Mesothelial cell of epicardium (in vitro differentiated cells): Measurements from ENCODE around the gene NR2F1. TPM values are rescaled to one million over a fixed set of nuclear protein-coding genes. Genes with fewer than 3 reads are reported as not detected.

ENCODE experiments used
- DNase-seq, 2 experiments: peaks; one replicate each; pipeline ENCODE4 v3.0.0; 2021; ENCODE audit warnings: low spot score in 2 of 2; ENCODE audit not compliant: unreplicated experiment in 2 of 2
- H3K27ac Mint-ChIP-seq: 2 replicates; pipeline ENCODE4 v1.8.0; 2021; ENCODE audit warnings: mixed read lengths
- H3K27me3 Mint-ChIP-seq: 2 replicates; pipeline ENCODE4 v1.8.0; 2021; ENCODE audit warnings: low read depth, mixed read lengths
- H3K36me3 Mint-ChIP-seq: 2 replicates; pipeline ENCODE4 v1.8.0; 2021; ENCODE audit warnings: mixed read lengths
- H3K4me1 Mint-ChIP-seq: 2 replicates; pipeline ENCODE4 v1.8.0; 2021; ENCODE audit warnings: mixed read lengths
- H3K4me3 Mint-ChIP-seq: 2 replicates; pipeline ENCODE4 v1.8.0; 2021; ENCODE audit warnings: mild to moderate bottlenecking, moderate library complexity, mixed read lengths
- H3K9me3 Mint-ChIP-seq: 2 replicates; pipeline ENCODE4 v1.8.0; 2021; ENCODE audit warnings: mixed read lengths
- CTCF ChIP-seq: fragments of 200-600 bp; sonication (generic); IDR thresholded peaks from one replicate; pipeline ENCODE4 v1.5.0; 2021; ENCODE audit warnings: antibody characterized with exemption; ENCODE audit not compliant: unreplicated experiment
- total RNA-seq: library from RNA; stranded (reverse); gene quantifications from 3 replicates; pipeline ENCODE4 v1.2.1, GENCODE V29; 2021

NR2F1 gene
- total RNA-seq, 1 donor from 2014 or later = 20.3 TPM

DNA sequence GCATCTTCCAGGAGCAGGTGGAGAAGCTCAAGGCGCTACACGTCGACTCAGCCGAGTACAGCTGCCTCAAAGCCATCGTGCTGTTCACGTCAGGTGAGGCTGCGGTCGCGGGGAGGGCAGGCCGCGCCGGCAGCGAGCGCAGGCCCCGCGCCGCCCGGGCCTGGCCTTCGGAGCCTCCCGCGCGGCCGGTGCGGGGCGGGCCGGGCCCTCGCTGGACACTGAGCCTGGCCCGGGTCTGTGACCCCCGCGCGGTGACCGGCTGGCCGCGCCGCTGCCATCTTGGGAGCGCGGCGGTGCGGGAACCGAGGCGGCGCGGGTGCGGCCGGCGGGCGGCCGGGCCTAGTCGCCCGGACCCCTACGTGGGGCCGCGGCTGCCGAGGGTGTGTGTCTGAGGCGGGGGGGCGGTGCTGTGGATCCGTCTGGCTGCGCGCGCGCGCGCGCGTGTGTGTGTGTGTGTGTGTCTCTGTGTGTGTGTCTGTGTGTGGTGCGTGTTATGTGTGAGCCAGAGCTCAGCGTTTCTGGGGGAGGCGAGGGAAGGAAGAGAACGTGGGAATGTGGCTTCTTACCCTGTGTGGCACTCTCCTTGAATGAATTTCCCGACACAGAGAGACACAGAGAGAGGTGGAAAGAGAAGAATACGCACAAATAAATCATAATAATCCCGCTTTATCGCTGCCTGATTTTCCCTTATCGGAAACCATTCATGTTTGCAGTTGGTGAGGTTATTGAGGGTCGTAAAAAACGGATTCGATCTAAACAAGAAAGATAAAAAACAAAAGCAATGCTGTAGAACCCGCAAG is 5.5 kb downstream of the NR2F1 start:
- H3K4me3 Mint-ChIP-seq = peak overlapping the region; percentile 89

GRCh38 chr5:93589152-93589828 is 6.3 kb downstream of the NR2F1 start:
- Mint-ChIP-seq H3K4me1 (peaks cover 50% of the 10 kb centered on the region), H3K27ac (peak overlapping the region; percentile 59), H3K4me3 (peak overlapping the region; percentile 67), H3K36me3 (peaks cover 20% of the 10 kb centered on the region), H3K9me3 (no peaks in the 10 kb centered on the region), H3K27me3 (peaks cover 59% of the 10 kb centered on the region)
- TF ChIP-seq CTCF = no peak
- no peak for DNase-seq

More for the DNA sequence above, 5.5 kb downstream of the NR2F1 start:
- H3K36me3 Mint-ChIP-seq = peaks cover 13% of the 10 kb centered on the region
- peak in 1 of 2 experiments; percentile 37 for DNase-seq
- no peak for TF ChIP-seq CTCF
- peaks cover 59% of the 10 kb centered on the region for H3K27me3 Mint-ChIP-seq
- peaks cover 52% of the 10 kb centered on the region for H3K4me1 Mint-ChIP-seq
- H3K9me3 Mint-ChIP-seq = no peaks in the 10 kb centered on the region
- peak overlapping the region; percentile 59 for H3K27ac Mint-ChIP-seq

DNA sequence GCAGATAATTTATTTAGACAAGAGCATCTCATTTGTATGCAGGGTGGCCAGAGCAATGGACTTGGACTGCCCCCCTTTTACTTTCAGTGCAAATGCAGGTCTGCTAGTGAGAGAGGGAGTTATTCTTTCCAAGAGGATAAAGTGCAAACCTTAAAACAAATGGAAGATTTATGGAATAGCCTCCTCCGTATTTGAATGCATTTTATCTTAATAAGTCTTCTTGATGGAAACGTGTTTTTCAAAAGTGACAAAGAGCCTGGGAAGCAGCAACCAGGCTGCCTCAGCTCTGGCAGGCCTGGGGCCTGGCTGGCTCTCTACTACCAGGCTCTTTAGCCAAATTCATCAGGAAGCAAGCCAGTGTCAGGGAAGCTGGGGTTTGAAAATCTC is 6.8 kb downstream of the NR2F1 start:
- H3K36me3 Mint-ChIP-seq = peaks cover 22% of the 10 kb centered on the region
- TF ChIP-seq CTCF = no peak
- H3K4me1 Mint-ChIP-seq = peaks cover 50% of the 10 kb centered on the region
- DNase-seq = no peak
- H3K9me3 Mint-ChIP-seq = no peaks in the 10 kb centered on the region
- no peak overlapping the region for H3K4me3 Mint-ChIP-seq
- H3K27ac Mint-ChIP-seq = no peak overlapping the region
- H3K27me3 Mint-ChIP-seq = peaks cover 59% of the 10 kb centered on the region

DNA sequence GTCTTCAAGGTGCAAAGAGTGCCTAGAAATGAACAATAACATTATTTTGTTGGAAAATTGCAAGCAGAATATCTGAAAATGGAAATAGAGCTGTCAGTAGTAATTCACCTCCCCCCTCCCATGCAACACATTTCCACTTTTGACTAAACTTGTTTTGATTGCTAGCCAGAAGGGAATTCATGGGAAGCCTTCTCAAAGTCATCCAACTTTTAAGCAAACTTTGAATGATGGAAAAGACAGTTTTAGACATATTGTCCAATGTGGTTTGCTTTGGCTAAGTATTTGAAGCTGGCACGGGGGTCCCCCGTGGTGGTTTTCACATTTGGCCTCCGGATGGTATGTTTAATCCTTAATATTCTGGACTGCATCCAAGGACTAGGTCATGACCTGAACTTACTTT is 7.5 kb downstream of the NR2F1 start:
- DNase-seq = no peak
- Mint-ChIP-seq H3K27ac (no peak overlapping the region), H3K27me3 (peaks cover 57% of the 10 kb centered on the region), H3K4me3 (no peak overlapping the region), H3K4me1 (peaks cover 50% of the 10 kb centered on the region), H3K36me3 (peaks cover 22% of the 10 kb centered on the region), H3K9me3 (no peaks in the 10 kb centered on the region)
- TF ChIP-seq CTCF = no peak

GRCh38 chr5:93591323-93591945 is 8.4 kb downstream of the NR2F1 start:
- H3K4me1 Mint-ChIP-seq = peaks cover 47% of the 10 kb centered on the region
- H3K9me3 Mint-ChIP-seq = no peaks in the 10 kb centered on the region
- DNase-seq = no peak
- TF ChIP-seq CTCF = no peak
- H3K36me3 Mint-ChIP-seq = peaks cover 24% of the 10 kb centered on the region
- no peak overlapping the region for H3K27ac Mint-ChIP-seq
- peaks cover 49% of the 10 kb centered on the region for H3K27me3 Mint-ChIP-seq
- H3K4me3 Mint-ChIP-seq = no peak overlapping the region
